MCF 10A (cell line): ENCODE measurements around the gene AP3M1. TPM values are rescaled to one million over a fixed set of nuclear protein-coding genes. Genes with fewer than 3 reads are reported as not detected.

Experiments used
- BruUV-seq: library from RNA; stranded (reverse); fragments of 400-500 nt; replicated peaks from 2 replicates; lab custom pipeline; 2021; lab: Mats Ljungman, UMichigan
- CTCF ChIA-PET: fragments of 300-600 bp; sonication (Branson Sonifier 250); formaldehyde crosslinking; extraction: SDS; loops from one replicate; lab custom pipeline; 2021; ENCODE audit warnings: antibody characterized with exemption, inconsistent platforms; lab: Yijun Ruan, JAX
- POLR2A ChIA-PET: fragments of 300-600, 350-650 bp; sonication (Branson Sonifier 250); formaldehyde crosslinking; extraction: SDS; loops from one replicate; lab custom pipeline; 2020; ENCODE audit warnings: antibody characterized with exemption, inconsistent platforms; lab: Yijun Ruan, JAX
- DNase-seq: peaks from one replicate; pipeline ENCODE4 v3.0.0-alpha.2; 2018; ENCODE audit not compliant: unreplicated experiment
- H3K27ac Mint-ChIP-seq: one replicate; pipeline ENCODE4 v1.8.0; 2022; ENCODE audit warnings: mild to moderate bottlenecking, low read depth, mixed read lengths; ENCODE audit not compliant: unreplicated experiment
- H3K27me3 Mint-ChIP-seq: one replicate; pipeline ENCODE4 v1.8.0; 2022; ENCODE audit warnings: mixed read lengths; ENCODE audit not compliant: insufficient read depth, unreplicated experiment
- H3K36me3 Mint-ChIP-seq: one replicate; pipeline ENCODE4 v1.8.0; 2022; ENCODE audit warnings: mild to moderate bottlenecking, moderate library complexity, mixed read lengths; ENCODE audit not compliant: insufficient read depth, unreplicated experiment
- H3K4me1 Mint-ChIP-seq: one replicate; pipeline ENCODE4 v1.8.0; 2022; ENCODE audit warnings: mixed read lengths; ENCODE audit not compliant: insufficient read depth, unreplicated experiment
- H3K4me3 Mint-ChIP-seq: one replicate; pipeline ENCODE4 v1.8.0; 2022; ENCODE audit warnings: mild to moderate bottlenecking, moderate library complexity, mixed read lengths; ENCODE audit not compliant: unreplicated experiment
- H3K9me3 Mint-ChIP-seq: one replicate; pipeline ENCODE4 v1.8.0; 2022; ENCODE audit warnings: mixed read lengths; ENCODE audit not compliant: unreplicated experiment
- CTCF ChIP-seq: fragments of 200-600 bp; IDR thresholded peaks from one replicate; pipeline ENCODE4 v1.8.0; 2022; ENCODE audit warnings: antibody characterized with exemption, mild to moderate bottlenecking; ENCODE audit not compliant: unreplicated experiment
- intact Hi-C: fragments of 100-400 bp; cut with micrococcal nuclease; formaldehyde crosslinking; loops from 2 replicates; pipeline ENCODE4 v1.14.1; 2022
- total RNA-seq: library from RNA; stranded (reverse); gene quantifications from 2 replicates; pipeline ENCODE4 v1.2.3, GENCODE V29; 2022

Gene AP3M1
- total RNA-seq, 1 experiment from 2014 or later = 31.2 TPM

GRCh38 chr10:74113546-74113945 lies 37.1 kb downstream of the AP3M1 start:
- peaks cover 78% of the 10 kb centered on the region for H3K36me3 Mint-ChIP-seq
- intact Hi-C loops = no loop called here

GRCh38 chr10:74111799-74112198 lies 38.8 kb downstream of the AP3M1 start:
- TF ChIP-seq CTCF = no peak
- H3K9me3 Mint-ChIP-seq = no peaks in the 10 kb centered on the region
- ChIA-PET CTCF (interaction anchor here (0.6 to 1.2 kb wide), 5 partner anchors 8 to 226 kb away, joined by 3 to 5 read pairs (median 3); no protein-coding TSS in a partner anchor), POLR2A (interaction anchor here (0.6 to 1.1 kb wide), 3 partner anchors 26 to 657 kb away, joined by 3 read pairs; no protein-coding TSS in a partner anchor)
- DNase-seq = no peak
- no TSS peak for BruUV-seq
- peaks cover 85% of the 10 kb centered on the region for H3K36me3 Mint-ChIP-seq
- no peak overlapping the region for H3K4me3 Mint-ChIP-seq
- intact Hi-C loops = no loop called here
- no peak overlapping the region for H3K27ac Mint-ChIP-seq
- H3K27me3 Mint-ChIP-seq = no peaks in the 10 kb centered on the region
- H3K4me1 Mint-ChIP-seq = no peaks in the 10 kb centered on the region

More at GRCh38 chr10:74113546-74113945, 37.1 kb downstream of the AP3M1 start:
- no TSS peak for BruUV-seq
- no peak for TF ChIP-seq CTCF
- no peaks in the 10 kb centered on the region for H3K27me3 Mint-ChIP-seq
- H3K9me3 Mint-ChIP-seq = no peaks in the 10 kb centered on the region
- POLR2A ChIA-PET = interaction anchor here (0.8 to 1.5 kb wide), 2 partner anchors 11 to 13 kb away, joined by 4 to 8 read pairs; no protein-coding TSS in a partner anchor
- DNase-seq = no peak
- CTCF ChIA-PET = interaction anchor here (0.6 to 1.5 kb wide), 5 partner anchors 8 to 100 kb away, joined by 3 to 4 read pairs (median 3); no protein-coding TSS in a partner anchor
- peaks cover 4% of the 10 kb centered on the region for H3K4me1 Mint-ChIP-seq
- no peak overlapping the region for H3K4me3 Mint-ChIP-seq
- no peak overlapping the region for H3K27ac Mint-ChIP-seq

- no peak for TF ChIP-seq CTCF
- no peaks in the 10 kb centered on the region for H3K9me3 Mint-ChIP-seq
- POLR2A ChIA-PET = no interaction called here
- no peak overlapping the region for H3K4me3 Mint-ChIP-seq
- DNase-seq = no peak
- no peaks in the 10 kb centered on the region for H3K4me1 Mint-ChIP-seq
- no TSS peak for BruUV-seq
- no peak overlapping the region for H3K27ac Mint-ChIP-seq
- no peaks in the 10 kb centered on the region for H3K27me3 Mint-ChIP-seq
- CTCF ChIA-PET = interaction anchor here (0.5 to 1.3 kb wide), 3 partner anchors 16 to 208 kb away, joined by 3 to 4 read pairs (median 3); no protein-coding TSS in a partner anchor
- intact Hi-C loops = no loop called here
- peaks cover 86% of the 10 kb centered on the region for H3K36me3 Mint-ChIP-seq
Observed at GRCh38 chr10:74110120-74110519, 40.5 kb downstream of the AP3M1 start.

- no peak for TF ChIP-seq CTCF
- Mint-ChIP-seq H3K36me3 (peaks cover 87% of the 10 kb centered on the region), H3K4me1 (no peaks in the 10 kb centered on the region), H3K27ac (no peak overlapping the region), H3K4me3 (no peak overlapping the region), H3K9me3 (no peaks in the 10 kb centered on the region), H3K27me3 (no peaks in the 10 kb centered on the region)
- CTCF ChIA-PET = interaction anchor here (0.7 to 1.3 kb wide), 3 partner anchors 17 to 174 kb away, joined by 3 to 4 read pairs (median 4); no protein-coding TSS in a partner anchor
- no TSS peak for BruUV-seq
- intact Hi-C loops = no loop called here
- POLR2A ChIA-PET = interaction anchor here (0.8 to 1.8 kb wide), 3 partner anchors 10 to 29 kb away, joined by 3 to 5 read pairs (median 4); no protein-coding TSS in a partner anchor
- DNase-seq = no peak
Observed at GRCh38 chr10:74109452-74109851, 41.2 kb downstream of the AP3M1 start.
